GM12878 (cell line): Measurements from ENCODE around the gene SPOCD1. TPM values are rescaled to one million over a fixed set of nuclear protein-coding genes. Genes with fewer than 3 reads are reported as not detected.
A peak's percentile ranks its signal among the peaks of the same experiment; 100 is the strongest.

Experiments
- ATAC-seq: fragments of 200-7000 bp; cut with Tn5 transposase; 3 replicates; pipeline ENCODE4 v1.9.1; 2020; ENCODE audit warnings: mild to moderate bottlenecking, moderate library complexity
- BruUV-seq: library from RNA; stranded (reverse); fragments of 400-500 nt; replicated peaks from 2 replicates; lab custom pipeline; 2021; lab: Mats Ljungman, UMichigan
- CTCF ChIA-PET: fragments of 300-600 bp; sonication (Branson Sonifier 250); formaldehyde crosslinking; extraction: SDS; loops from one replicate; lab custom pipeline; 2021; ENCODE audit warnings: inconsistent platforms; lab: Yijun Ruan, JAX
- POLR2A ChIA-PET: fragments of 350-600 bp; formaldehyde crosslinking; extraction: SDS; loops from one replicate; lab custom pipeline; 2021; ENCODE audit warnings: inconsistent platforms; lab: Charles Lee
- RAD21 ChIA-PET: fragments of 300-600 bp; sonication (Branson Sonifier 250); formaldehyde crosslinking; loops from one replicate; lab custom pipeline; 2023; ENCODE audit warnings: antibody characterized with exemption; ENCODE audit not compliant: unreplicated experiment; lab: Charles Lee
- SMC1A ChIA-PET: fragments of 300-600 bp; sonication (Branson Sonifier 250); formaldehyde crosslinking; loops from one replicate; lab custom pipeline; 2023; ENCODE audit not compliant: unreplicated experiment, uncharacterized antibody; lab: Charles Lee
- DNase-seq: peaks from one replicate; pipeline ENCODE4 v3.0.0-alpha.2; 2011; ENCODE audit warnings: low read depth, low spot score
- FAIRE-seq: peaks from 3 replicates; lab custom pipeline; 2011; peaks lifted over from hg19 to GRCh38; lab: Jason Lieb, UNC
- H2AFZ ChIP-seq: 2 replicates; pipeline ENCODE4 v1.6.0; 2011; ENCODE audit warnings: low read depth, low read length, control low read depth; ENCODE audit not compliant: control insufficient read depth
- H3K27ac ChIP-seq: 2 replicates; pipeline ENCODE4 v1.5.1; 2011; ENCODE audit warnings: control low read depth; ENCODE audit not compliant: control insufficient read depth, insufficient read depth
- H3K27me3 ChIP-seq, 2 experiments: replicated peaks in 1 of 2; 2 replicates each; pipeline versions ENCODE4 v1.6.0 to v1.6.1; 2011; ENCODE audit warnings: low read length in 1 of 2; ENCODE audit not compliant: control insufficient read depth in 2 of 2, insufficient read depth in 2 of 2
- H3K36me3 ChIP-seq, 2 experiments: 2 replicates each; pipeline ENCODE4 v1.5.1; 2011; ENCODE audit warnings: low read length in 1 of 2; ENCODE audit not compliant: control insufficient read depth in 2 of 2, insufficient read depth in 2 of 2
- H3K4me1 ChIP-seq: 2 replicates; pipeline ENCODE4 v1.6.1; 2011; ENCODE audit warnings: mild to moderate bottlenecking, low read length, moderate library complexity, mixed read lengths; ENCODE audit not compliant: control insufficient read depth, insufficient read depth
- H3K4me2 ChIP-seq: 2 replicates; pipeline ENCODE4 v1.6.0; 2011; ENCODE audit warnings: control low read depth; ENCODE audit not compliant: control insufficient read depth, insufficient read depth
- H3K4me3 ChIP-seq: fragments of 200-600 bp; sonication (generic); 2 replicates; pipeline ENCODE4 v1.5.1; 2016
- H3K79me2 ChIP-seq: 2 replicates; pipeline ENCODE4 v1.6.0; 2011; ENCODE audit warnings: low read length; ENCODE audit not compliant: control insufficient read depth, insufficient read depth
- H3K9ac ChIP-seq: 2 replicates; pipeline ENCODE4 v1.8.0; 2011; ENCODE audit warnings: low read length, control low read depth, mixed read lengths; ENCODE audit not compliant: control insufficient read depth, insufficient read depth
- H3K9me3 ChIP-seq: replicated peaks from 3 replicates; pipeline ENCODE4 v1.5.1; 2011; ENCODE audit warnings: mild to moderate bottlenecking, low read length; ENCODE audit not compliant: control insufficient read depth, insufficient read depth
- H4K20me1 ChIP-seq: 2 replicates; pipeline ENCODE4 v1.6.0; 2011; ENCODE audit not compliant: control insufficient read depth, insufficient read depth
- BHLHE40 ChIP-seq, 2 experiments: fragments of 450-650 bp in 1 of 2; IDR thresholded peaks; 2 replicates each; pipeline ENCODE4 v1.6.1; 2011 to 2017; ENCODE audit warnings: low read depth in 2 of 2, borderline replicate concordance in 1 of 2, improper control_type of control experiment in 1 of 2, low read length in 1 of 2, mild to moderate bottlenecking in 1 of 2
- BMI1 ChIP-seq: fragments of 450-650 bp; IDR thresholded peaks from 2 replicates; pipeline ENCODE4 v1.6.1; 2016; ENCODE audit warnings: mild to moderate bottlenecking, moderate library complexity, borderline replicate concordance
- DPF2 ChIP-seq: fragments of 450-650 bp; IDR thresholded peaks from 2 replicates; pipeline ENCODE4 v1.6.1; 2017; ENCODE audit warnings: mild to moderate bottlenecking
- EED ChIP-seq: sonication (generic); IDR thresholded peaks from 2 replicates; pipeline ENCODE4 v1.6.1; 2016; ENCODE audit warnings: antibody characterized with exemption, low read depth
- HDGF ChIP-seq: fragments of 450-650 bp; IDR thresholded peaks from 2 replicates; pipeline ENCODE4 v1.6.1; 2016; ENCODE audit warnings: antibody characterized with exemption
- IKZF1 ChIP-seq: fragments of 450-650 bp; conservative IDR thresholded peaks from 2 replicates; pipeline ENCODE4 v1.6.1; 2017; ENCODE audit warnings: antibody characterized with exemption, mild to moderate bottlenecking
- IKZF2 ChIP-seq, 2 experiments: fragments of 450-650 bp; IDR thresholded peaks; 2 replicates each; pipeline ENCODE4 v1.6.1; 2017; ENCODE audit warnings: mild to moderate bottlenecking in 2 of 2, moderate library complexity in 2 of 2
- RELA ChIP-seq: fragments of 450-650 bp; IDR thresholded peaks from 2 replicates; pipeline ENCODE4 v1.8.0; 2014; ENCODE audit warnings: borderline replicate concordance; ENCODE audit not compliant: partially characterized antibody
- SPI1 ChIP-seq: IDR thresholded peaks from 2 replicates; pipeline ENCODE4 v1.6.1; 2011; ENCODE audit warnings: low read depth, mild to moderate bottlenecking, low read length, moderate library complexity, borderline replicate concordance; ENCODE audit not compliant: insufficient read depth
- ZNF274 ChIP-seq: IDR thresholded peaks from one replicate; pipeline ENCODE4 v1.8.0; 2011; ENCODE audit not compliant: insufficient read length, insufficient read depth
- WGBS: methylation state at CpG from one replicate; pipeline ENCODE4 v1.1.6; 2016; ENCODE audit warnings: low lambda C conversion rate; ENCODE audit not compliant: insufficient replicate concordance, insufficient coverage; ENCODE audit errors: missing lambda C conversion rate; 5-methylcytosine and 5-hydroxymethylcytosine counted together
- in situ Hi-C: fragments of 300-500 bp; cut with MboI; formaldehyde crosslinking; loops from 9 replicates; pipeline ENCODE4 v1.14.3; 2018; ENCODE audit warnings: mixed read lengths
- intact Hi-C: fragments of 100-400 bp; cut with micrococcal nuclease; formaldehyde crosslinking; loops from one replicate; pipeline ENCODE4 v1.14.2; 2022; ENCODE audit not compliant: unreplicated experiment
- polyA plus RNA-seq, 11 experiments: library from polyadenylated mRNA; depleted of rRNA in 4 of 11; unstranded in 6 of 11; stranded (reverse) in 5 of 11; fragments of >200 nt; fragmentation: Nextera tagmentation in 4 of 11; fragmentation: Illumina TruSeq in 1 of 11; extraction: Ambion mirVana in 4 of 11; extraction: Trizol in 1 of 11; gene quantifications; 1 replicate in 1 of 11; 2 replicates in 10 of 11; pipeline versions ENCODE4 v1.2.1 to v1.2.3, GENCODE V29; 2011 to 2016; ENCODE audit warnings: inconsistent platforms in 2 of 11, missing spikeins in 2 of 11, low read depth in 1 of 11
- total RNA-seq, 4 experiments: library from RNA; depleted of rRNA in 3 of 4; stranded (reverse); fragments of >200 nt in 3 of 4; fragmentation: Illumina TruSeq in 1 of 4; extraction: Trizol in 1 of 4; gene quantifications; 2 replicates each; pipeline versions ENCODE4 v1.2.1 to v1.2.3, GENCODE V29; 2013 to 2021
- TF ChIP-seq, protein P1 (sequence below): fragments of 150-350 bp; IDR thresholded peaks from 2 replicates; pipeline ENCODE4 v1.6.1; 2016; ENCODE audit warnings: low read depth, low read length

The SPOCD1 gene
- total and polyA plus RNA-seq, 10 of the 15 experiments (the other 5 are each of a cell fraction or from before 2014, with no cell fraction given) = 0.02 to 0.65 (median 0.13) TPM; not detected in 4

DNA sequence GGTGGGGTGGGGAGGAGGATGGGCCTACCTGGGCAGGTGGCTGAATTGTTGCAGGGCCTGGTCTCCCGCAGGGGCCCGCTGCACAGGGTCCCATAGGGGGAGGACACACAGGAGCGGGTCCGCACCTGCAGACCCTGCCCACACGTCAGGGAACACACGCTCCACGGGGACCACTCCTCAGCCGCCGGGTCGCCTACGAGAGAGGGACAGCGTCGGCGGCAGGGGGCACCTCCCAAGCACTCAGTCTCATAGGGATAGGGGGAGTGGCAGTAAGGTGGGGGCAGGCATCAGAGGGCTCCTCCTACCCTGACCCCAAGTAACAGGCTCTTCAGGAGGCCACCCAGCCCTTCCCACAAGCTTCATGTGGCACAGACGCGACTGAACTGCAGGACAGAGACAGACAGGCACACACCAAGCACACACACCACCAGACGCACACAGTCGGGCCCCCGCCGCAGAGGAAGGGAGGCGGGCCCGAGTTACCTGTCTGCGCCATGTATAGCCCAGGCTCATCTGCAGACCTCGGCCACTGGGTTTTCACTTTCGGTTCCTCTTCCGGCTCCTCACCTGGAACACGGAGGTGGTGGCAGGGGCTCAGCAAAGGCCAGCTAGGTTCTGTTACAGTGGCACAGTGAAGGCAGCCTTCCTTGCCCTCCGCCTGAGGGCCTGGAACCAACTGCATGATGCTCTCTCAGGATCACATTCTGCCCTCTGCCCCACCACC, 71.5 kb downstream of the SPOCD1 start:
- peaks cover 17% of the 10 kb centered on the region for H3K4me1 ChIP-seq
- ATAC-seq (peak; percentile 85), DNase-seq (no peak), FAIRE-seq (peak; percentile 93)
- in situ Hi-C loops (no loop called here), intact Hi-C loops (no loop called here)
- no peaks in the 10 kb centered on the region for H3K36me3 ChIP-seq
- peak overlapping the region; percentile 68 for H3K4me2 ChIP-seq
- 15% methylated on average over 28 of the region's 28 CpGs for WGBS
- BruUV-seq = no TSS peak
- no peak overlapping the region for H3K9ac ChIP-seq
- TF ChIP-seq, protein P1, sequence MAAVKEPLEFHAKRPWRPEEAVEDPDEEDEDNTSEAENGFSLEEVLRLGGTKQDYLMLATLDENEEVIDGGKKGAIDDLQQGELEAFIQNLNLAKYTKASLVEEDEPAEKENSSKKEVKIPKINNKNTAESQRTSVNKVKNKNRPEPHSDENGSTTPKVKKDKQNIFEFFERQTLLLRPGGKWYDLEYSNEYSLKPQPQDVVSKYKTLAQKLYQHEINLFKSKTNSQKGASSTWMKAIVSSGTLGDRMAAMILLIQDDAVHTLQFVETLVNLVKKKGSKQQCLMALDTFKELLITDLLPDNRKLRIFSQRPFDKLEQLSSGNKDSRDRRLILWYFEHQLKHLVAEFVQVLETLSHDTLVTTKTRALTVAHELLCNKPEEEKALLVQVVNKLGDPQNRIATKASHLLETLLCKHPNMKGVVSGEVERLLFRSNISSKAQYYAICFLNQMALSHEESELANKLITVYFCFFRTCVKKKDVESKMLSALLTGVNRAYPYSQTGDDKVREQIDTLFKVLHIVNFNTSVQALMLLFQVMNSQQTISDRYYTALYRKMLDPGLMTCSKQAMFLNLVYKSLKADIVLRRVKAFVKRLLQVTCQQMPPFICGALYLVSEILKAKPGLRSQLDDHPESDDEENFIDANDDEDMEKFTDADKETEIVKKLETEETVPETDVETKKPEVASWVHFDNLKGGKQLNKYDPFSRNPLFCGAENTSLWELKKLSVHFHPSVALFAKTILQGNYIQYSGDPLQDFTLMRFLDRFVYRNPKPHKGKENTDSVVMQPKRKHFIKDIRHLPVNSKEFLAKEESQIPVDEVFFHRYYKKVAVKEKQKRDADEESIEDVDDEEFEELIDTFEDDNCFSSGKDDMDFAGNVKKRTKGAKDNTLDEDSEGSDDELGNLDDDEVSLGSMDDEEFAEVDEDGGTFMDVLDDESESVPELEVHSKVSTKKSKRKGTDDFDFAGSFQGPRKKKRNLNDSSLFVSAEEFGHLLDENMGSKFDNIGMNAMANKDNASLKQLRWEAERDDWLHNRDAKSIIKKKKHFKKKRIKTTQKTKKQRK = no peak
- 0 out of 2 replicates have a peak, but pooled peaks have one; percentile 74 for TF ChIP-seq HDGF
- TF ChIP-seq IKZF1 = 0 out of 2 replicates have a peak, but pooled peaks have one; percentile 34
- TF ChIP-seq SPI1 = peak; percentile 80
- TF ChIP-seq EED = 0 out of 2 replicates have a peak, but pooled peaks have one; percentile 35
- TF ChIP-seq DPF2 = peak; percentile 58; the same call in 1 of the 2 replicates
- TF ChIP-seq ZNF274 = no peak
- TF ChIP-seq IKZF2 (IDR thresholded peaks at IDR 0.05) = 0 out of 4 replicates have a peak, but pooled peaks of 1 of the 2 experiments have one; percentile 34
- TF ChIP-seq RELA = no peak
- 0 out of 4 replicates have a peak, but pooled peaks of 1 of the 2 experiments have one; percentile 15 for TF ChIP-seq BHLHE40 (IDR thresholded peaks at IDR 0.05; ENCODE audit: borderline replicate concordance in 1 of 2, low read depth in 2 of 2, low read length in 1 of 2)
- TF ChIP-seq BMI1 = no peak
- H3K27ac ChIP-seq = no peak overlapping the region
- SMC1A ChIA-PET = interaction anchor here (0.6 to 2.3 kb wide), 8 partner anchors 9 to 231 kb away, joined by 3 to 17 read pairs (median 8); no protein-coding TSS in a partner anchor
- peaks cover 0 to 2% of the 10 kb centered on the region in 2 experiments; a peak in 1 of 4 replicates for H3K27me3 ChIP-seq
- H3K4me3 ChIP-seq = no peak overlapping the region
- no peaks in the 10 kb centered on the region for H3K9me3 ChIP-seq
- no peaks in the 10 kb centered on the region for H4K20me1 ChIP-seq
- RAD21 ChIA-PET = interaction anchor here (2.3 to 2.9 kb wide), 3 partner anchors 30 to 80 kb away, joined by 17 to 28 read pairs (median 18); no protein-coding TSS in a partner anchor
- POLR2A ChIA-PET = interaction anchor here (0.5 to 1.0 kb wide), 2 partner anchors 11 to 615 kb away, joined by 3 read pairs; no protein-coding TSS in a partner anchor
- H2AFZ ChIP-seq = 0 out of 2 replicates have a peak overlapping the region, but pooled peaks have one; percentile 3
- H3K79me2 ChIP-seq = no peaks in the 10 kb centered on the region
- CTCF ChIA-PET = interaction anchor here (0.6 to 3.8 kb wide), 20 partner anchors 10 to 348 kb away, joined by 3 to 70 read pairs (median 8); no protein-coding TSS in a partner anchor
